ENCODE measurements around the gene SH3PXD2B. TPM values are rescaled to one million over a fixed set of nuclear protein-coding genes. Genes with fewer than 3 reads are reported as not detected.

Gene SH3PXD2B
- total RNA-seq, 1 experiment from 2014 or later: 64.1 TPM

DNA sequence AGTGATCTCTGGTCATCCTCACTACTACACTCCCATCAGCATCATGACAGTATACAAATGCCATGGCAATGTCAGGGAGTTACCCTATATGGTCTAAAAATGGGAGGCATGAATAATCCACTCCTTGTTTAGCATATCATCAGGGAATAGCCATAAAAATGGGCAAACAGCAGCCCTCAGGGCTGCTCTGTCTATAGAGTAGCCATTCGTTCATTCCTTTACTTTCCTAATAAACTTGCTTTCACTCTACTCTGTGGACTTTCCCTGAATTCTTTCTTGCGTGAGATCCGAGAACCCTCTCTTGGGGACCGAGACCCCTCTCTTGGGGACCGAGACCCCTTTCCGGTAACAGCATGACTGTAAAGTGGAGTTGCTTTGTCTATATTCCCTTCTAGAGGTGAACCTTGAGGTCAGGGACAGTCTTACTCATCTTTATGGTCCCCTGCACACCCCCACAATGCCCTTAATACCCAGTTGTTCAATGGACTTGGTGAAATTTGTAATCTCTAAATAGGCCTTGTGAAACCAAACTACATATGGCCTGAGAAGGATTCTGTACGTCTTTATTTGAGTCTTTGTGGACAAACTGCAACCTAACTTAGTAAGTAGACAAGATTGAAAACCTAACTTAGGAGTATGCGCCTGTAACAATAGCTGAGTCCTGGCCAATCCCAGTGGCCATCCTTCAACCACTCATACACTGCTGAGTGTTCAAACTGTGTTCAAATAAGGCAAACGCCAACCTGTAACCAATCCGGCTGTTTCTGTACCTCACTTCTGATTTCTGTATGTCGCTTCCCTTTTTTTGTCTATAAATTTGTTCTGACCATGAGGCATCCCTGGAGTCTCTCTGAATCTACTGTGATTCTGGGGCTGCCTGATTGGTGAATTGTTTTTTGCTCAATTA, 138.5 kb downstream of the SH3PXD2B start:
- Mint-ChIP-seq H3K36me3 (no peaks in the 10 kb centered on the region), H3K27me3 (ENCODE audit: low read depth) (no peaks in the 10 kb centered on the region; the same call in 1 of the 2 replicates), H3K27ac (no peak overlapping the region), H3K4me1 (no peaks in the 10 kb centered on the region), H3K4me3 (no peak overlapping the region), H3K9me3 (no peaks in the 10 kb centered on the region)
- ChIA-PET CTCF (no interaction called here), POLR2A (no interaction called here)
- DNase-seq (ENCODE audit: low spot score) (no peak), ATAC-seq (no peak)
- TF ChIP-seq ZNF263 (CRISPR knock-in tag; IDR thresholded peaks at IDR 0.05; ENCODE audit: low read depth) (no peak), TEAD4 (CRISPR knock-in tag; IDR thresholded peaks at IDR 0.05) (no peak), E2F1 (CRISPR knock-in tag; IDR thresholded peaks at IDR 0.05) (no peak), ATF3 (CRISPR knock-in tag; conservative IDR thresholded peaks at IDR 0.05) (no peak), NR1H2 (CRISPR knock-in tag; IDR thresholded peaks at IDR 0.05) (no peak), ATF6 (CRISPR knock-in tag; IDR thresholded peaks at IDR 0.05) (no peak), NFYB (CRISPR knock-in tag; conservative IDR thresholded peaks at IDR 0.05; ENCODE audit: low read depth) (no peak), NR3C1 (CRISPR knock-in tag; conservative IDR thresholded peaks at IDR 0.05; ENCODE audit: low read depth) (no peak), HMGXB4 (CRISPR knock-in tag; IDR thresholded peaks at IDR 0.05) (no peak), SMAD3 (CRISPR knock-in tag; IDR thresholded peaks at IDR 0.05; ENCODE audit: borderline replicate concordance) (no peak), ETV6 (CRISPR knock-in tag; IDR thresholded peaks at IDR 0.05) (no peak), FOXP4 (CRISPR knock-in tag; IDR thresholded peaks at IDR 0.05) (no peak), ZBTB21 (CRISPR knock-in tag; IDR thresholded peaks at IDR 0.05; ENCODE audit: borderline replicate concordance) (no peak)
- TF ChIP-seq, protein P1, sequence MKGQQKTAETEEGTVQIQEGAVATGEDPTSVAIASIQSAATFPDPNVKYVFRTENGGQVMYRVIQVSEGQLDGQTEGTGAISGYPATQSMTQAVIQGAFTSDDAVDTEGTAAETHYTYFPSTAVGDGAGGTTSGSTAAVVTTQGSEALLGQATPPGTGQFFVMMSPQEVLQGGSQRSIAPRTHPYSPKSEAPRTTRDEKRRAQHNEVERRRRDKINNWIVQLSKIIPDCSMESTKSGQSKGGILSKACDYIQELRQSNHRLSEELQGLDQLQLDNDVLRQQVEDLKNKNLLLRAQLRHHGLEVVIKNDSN (CRISPR knock-in tag; IDR thresholded peaks at IDR 0.05): no peak
- TF ChIP-seq, protein P2, sequence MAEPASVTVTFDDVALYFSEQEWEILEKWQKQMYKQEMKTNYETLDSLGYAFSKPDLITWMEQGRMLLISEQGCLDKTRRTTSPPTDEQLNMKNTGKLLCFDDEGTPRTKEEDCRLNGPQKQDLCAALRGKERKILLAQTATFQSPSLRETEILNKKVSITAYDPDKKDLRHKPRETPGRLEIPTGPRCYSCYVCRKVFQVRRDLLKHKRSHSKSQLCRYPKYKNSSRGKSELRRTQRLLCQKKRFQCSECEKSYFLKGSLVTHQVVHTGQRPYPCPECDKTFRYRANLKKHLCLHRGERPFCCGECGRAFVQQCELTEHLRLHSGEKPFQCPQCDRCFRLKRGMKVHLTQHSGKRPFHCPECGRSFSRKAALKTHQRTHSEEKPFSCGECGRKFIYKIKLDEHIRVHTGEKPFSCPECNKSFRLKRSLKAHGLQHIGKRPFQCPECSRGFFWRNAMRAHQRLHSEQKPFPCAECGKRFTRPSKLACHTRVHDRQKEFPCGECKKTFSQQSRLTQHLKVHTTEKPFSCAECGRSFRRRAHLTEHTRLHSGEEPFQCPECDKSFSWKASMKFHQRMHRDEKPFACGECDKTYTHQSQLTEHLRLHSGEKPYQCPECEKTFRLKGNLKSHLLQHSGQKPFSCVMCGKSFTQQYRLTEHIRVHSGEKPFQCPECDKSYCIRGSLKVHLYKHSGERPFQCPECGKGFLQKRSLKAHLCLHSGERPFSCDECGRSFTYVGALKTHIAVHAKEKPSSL (CRISPR knock-in tag; conservative IDR thresholded peaks at IDR 0.05): no peak
- TF ChIP-seq, protein P3, sequence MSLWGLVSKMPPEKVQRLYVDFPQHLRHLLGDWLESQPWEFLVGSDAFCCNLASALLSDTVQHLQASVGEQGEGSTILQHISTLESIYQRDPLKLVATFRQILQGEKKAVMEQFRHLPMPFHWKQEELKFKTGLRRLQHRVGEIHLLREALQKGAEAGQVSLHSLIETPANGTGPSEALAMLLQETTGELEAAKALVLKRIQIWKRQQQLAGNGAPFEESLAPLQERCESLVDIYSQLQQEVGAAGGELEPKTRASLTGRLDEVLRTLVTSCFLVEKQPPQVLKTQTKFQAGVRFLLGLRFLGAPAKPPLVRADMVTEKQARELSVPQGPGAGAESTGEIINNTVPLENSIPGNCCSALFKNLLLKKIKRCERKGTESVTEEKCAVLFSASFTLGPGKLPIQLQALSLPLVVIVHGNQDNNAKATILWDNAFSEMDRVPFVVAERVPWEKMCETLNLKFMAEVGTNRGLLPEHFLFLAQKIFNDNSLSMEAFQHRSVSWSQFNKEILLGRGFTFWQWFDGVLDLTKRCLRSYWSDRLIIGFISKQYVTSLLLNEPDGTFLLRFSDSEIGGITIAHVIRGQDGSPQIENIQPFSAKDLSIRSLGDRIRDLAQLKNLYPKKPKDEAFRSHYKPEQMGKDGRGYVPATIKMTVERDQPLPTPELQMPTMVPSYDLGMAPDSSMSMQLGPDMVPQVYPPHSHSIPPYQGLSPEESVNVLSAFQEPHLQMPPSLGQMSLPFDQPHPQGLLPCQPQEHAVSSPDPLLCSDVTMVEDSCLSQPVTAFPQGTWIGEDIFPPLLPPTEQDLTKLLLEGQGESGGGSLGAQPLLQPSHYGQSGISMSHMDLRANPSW (CRISPR knock-in tag; conservative IDR thresholded peaks at IDR 0.05; ENCODE audit: low read depth): no peak
- TF ChIP-seq, protein P4, sequence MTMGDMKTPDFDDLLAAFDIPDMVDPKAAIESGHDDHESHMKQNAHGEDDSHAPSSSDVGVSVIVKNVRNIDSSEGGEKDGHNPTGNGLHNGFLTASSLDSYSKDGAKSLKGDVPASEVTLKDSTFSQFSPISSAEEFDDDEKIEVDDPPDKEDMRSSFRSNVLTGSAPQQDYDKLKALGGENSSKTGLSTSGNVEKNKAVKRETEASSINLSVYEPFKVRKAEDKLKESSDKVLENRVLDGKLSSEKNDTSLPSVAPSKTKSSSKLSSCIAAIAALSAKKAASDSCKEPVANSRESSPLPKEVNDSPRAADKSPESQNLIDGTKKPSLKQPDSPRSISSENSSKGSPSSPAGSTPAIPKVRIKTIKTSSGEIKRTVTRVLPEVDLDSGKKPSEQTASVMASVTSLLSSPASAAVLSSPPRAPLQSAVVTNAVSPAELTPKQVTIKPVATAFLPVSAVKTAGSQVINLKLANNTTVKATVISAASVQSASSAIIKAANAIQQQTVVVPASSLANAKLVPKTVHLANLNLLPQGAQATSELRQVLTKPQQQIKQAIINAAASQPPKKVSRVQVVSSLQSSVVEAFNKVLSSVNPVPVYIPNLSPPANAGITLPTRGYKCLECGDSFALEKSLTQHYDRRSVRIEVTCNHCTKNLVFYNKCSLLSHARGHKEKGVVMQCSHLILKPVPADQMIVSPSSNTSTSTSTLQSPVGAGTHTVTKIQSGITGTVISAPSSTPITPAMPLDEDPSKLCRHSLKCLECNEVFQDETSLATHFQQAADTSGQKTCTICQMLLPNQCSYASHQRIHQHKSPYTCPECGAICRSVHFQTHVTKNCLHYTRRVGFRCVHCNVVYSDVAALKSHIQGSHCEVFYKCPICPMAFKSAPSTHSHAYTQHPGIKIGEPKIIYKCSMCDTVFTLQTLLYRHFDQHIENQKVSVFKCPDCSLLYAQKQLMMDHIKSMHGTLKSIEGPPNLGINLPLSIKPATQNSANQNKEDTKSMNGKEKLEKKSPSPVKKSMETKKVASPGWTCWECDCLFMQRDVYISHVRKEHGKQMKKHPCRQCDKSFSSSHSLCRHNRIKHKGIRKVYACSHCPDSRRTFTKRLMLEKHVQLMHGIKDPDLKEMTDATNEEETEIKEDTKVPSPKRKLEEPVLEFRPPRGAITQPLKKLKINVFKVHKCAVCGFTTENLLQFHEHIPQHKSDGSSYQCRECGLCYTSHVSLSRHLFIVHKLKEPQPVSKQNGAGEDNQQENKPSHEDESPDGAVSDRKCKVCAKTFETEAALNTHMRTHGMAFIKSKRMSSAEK (CRISPR knock-in tag; IDR thresholded peaks at IDR 0.05; ENCODE audit: borderline replicate concordance): no peak
